SJCRH30 (cell line): Measurements from ENCODE around the gene CPM. TPM values are rescaled to one million over a fixed set of nuclear protein-coding genes. Genes with fewer than 3 reads are reported as not detected.
"Not testable (repeated sequence)": the region's sequence is repeated elsewhere in the genome, so short reads cannot be mapped to it uniquely, and the experiment has no call there.

ENCODE experiments used
- DNase-seq, 2 experiments: peaks; one replicate each; pipeline ENCODE4 v3.0.0-alpha.2; 2015 to 2020
- H3K27ac ChIP-seq: fragments of 250-450 bp; sonication (Bioruptor Pico); 2 replicates; pipeline ENCODE4 v1.5.1; 2020; ENCODE audit warnings: mild to moderate bottlenecking, moderate library complexity
- H3K27me3 ChIP-seq: fragments of 250-450 bp; sonication (Bioruptor Pico); 2 replicates; pipeline ENCODE4 v1.5.1; 2020; ENCODE audit warnings: mild to moderate bottlenecking, moderate library complexity
- H3K36me3 ChIP-seq: fragments of 250-450 bp; sonication (Bioruptor Pico); 2 replicates; pipeline ENCODE4 v1.5.1; 2020; ENCODE audit warnings: mild to moderate bottlenecking, moderate library complexity
- H3K4me1 ChIP-seq: fragments of 250-450 bp; sonication (Bioruptor Pico); 2 replicates; pipeline ENCODE4 v1.5.1; 2020; ENCODE audit warnings: mild to moderate bottlenecking, moderate library complexity
- H3K4me3 ChIP-seq: fragments of 250-450 bp; sonication (Bioruptor Pico); 2 replicates; pipeline ENCODE4 v1.5.1; 2020; ENCODE audit warnings: mild to moderate bottlenecking, moderate library complexity
- H3K9me3 ChIP-seq: fragments of 250-450 bp; sonication (Bioruptor Pico); replicated peaks from 2 replicates; pipeline ENCODE4 v1.5.1; 2020; ENCODE audit warnings: mild to moderate bottlenecking, moderate library complexity
- total RNA-seq: library from RNA; depleted of rRNA; stranded (reverse); fragments of >200 nt; shearing (Covaris generic); gene quantifications from 2 replicates; pipeline ENCODE4 v1.2.3, GENCODE V29; 2014

CPM gene
- total RNA-seq, 1 experiment from 2014 or later = 1.2 TPM

- Histone ChIP-seq H3K27me3 (no peaks in the 10 kb centered on the region), H3K4me1 (0 out of 2 replicates have a peak, but pooled peaks cover 2% of the 10 kb centered on the region), H3K4me3 (no peak overlapping the region), H3K27ac (no peak overlapping the region), H3K9me3 (no peaks in the 10 kb centered on the region), H3K36me3 (peaks cover 65% of the 10 kb centered on the region)
- no peak for DNase-seq
Measured at GRCh38 chr12:68812553-68813241, 120.3 kb downstream of the CPM start.

GRCh38 chr12:68811573-68811972, 121.4 kb downstream of the CPM start:
- not testable (repeated sequence) for H3K4me3 ChIP-seq, H3K27ac ChIP-seq, H3K27me3 ChIP-seq, H3K9me3 ChIP-seq, DNase-seq, H3K4me1 ChIP-seq
- H3K36me3 ChIP-seq = peaks cover 57% of the 10 kb centered on the region

GRCh38 chr12:68810027-68810389, 123.0 kb downstream of the CPM start:
- not testable (repeated sequence) for H3K27me3 ChIP-seq, H3K9me3 ChIP-seq, H3K4me1 ChIP-seq, H3K27ac ChIP-seq, DNase-seq, H3K4me3 ChIP-seq
- H3K36me3 ChIP-seq = peaks cover 46% of the 10 kb centered on the region

DNA sequence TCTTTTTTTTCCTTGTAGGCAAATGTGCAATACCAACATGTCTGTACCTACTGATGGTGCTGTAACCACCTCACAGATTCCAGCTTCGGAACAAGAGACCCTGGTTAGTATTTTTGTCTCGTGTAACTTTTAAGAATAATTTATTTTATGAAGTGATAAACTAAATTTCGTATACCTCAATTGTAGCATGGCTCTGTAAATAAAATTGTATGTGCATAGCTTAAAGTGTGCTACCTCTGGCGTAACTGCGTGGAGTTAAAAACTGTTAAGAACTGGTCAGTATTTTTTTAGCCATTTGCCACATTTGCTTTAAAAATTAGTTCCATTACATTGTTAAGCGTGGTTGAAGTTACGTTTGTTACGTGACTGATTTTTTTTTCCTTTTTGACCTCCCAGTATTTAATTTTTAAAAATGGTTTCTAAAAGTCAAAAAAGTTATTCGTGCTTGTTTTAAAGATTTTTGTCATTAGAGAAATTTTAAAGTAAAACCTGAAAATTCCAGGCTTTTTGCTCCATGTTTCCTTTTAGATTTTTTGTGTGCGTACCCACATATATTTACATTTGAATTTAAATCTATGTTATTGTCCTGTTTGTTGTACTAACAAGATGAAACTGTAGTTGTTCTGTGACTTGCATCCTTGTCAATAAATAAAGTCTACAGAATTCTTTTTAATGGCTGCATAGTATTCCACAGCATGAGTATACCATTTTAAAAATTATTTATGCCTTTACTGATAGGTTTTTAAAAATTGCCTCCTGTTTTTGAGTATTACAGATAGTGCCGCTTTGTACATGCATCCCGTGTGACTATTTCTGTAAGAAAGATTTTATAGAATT, 123.6 kb downstream of the CPM start:
- H3K27me3 ChIP-seq = no peaks in the 10 kb centered on the region
- peak overlapping the region; percentile 95 for H3K4me3 ChIP-seq
- H3K27ac ChIP-seq = peak overlapping the region; percentile 98
- 0 out of 2 replicates have a peak, but pooled peaks cover 2% of the 10 kb centered on the region for H3K4me1 ChIP-seq
- no peak for DNase-seq
- no peaks in the 10 kb centered on the region for H3K9me3 ChIP-seq
- H3K36me3 ChIP-seq = peaks cover 40% of the 10 kb centered on the region

DNA sequence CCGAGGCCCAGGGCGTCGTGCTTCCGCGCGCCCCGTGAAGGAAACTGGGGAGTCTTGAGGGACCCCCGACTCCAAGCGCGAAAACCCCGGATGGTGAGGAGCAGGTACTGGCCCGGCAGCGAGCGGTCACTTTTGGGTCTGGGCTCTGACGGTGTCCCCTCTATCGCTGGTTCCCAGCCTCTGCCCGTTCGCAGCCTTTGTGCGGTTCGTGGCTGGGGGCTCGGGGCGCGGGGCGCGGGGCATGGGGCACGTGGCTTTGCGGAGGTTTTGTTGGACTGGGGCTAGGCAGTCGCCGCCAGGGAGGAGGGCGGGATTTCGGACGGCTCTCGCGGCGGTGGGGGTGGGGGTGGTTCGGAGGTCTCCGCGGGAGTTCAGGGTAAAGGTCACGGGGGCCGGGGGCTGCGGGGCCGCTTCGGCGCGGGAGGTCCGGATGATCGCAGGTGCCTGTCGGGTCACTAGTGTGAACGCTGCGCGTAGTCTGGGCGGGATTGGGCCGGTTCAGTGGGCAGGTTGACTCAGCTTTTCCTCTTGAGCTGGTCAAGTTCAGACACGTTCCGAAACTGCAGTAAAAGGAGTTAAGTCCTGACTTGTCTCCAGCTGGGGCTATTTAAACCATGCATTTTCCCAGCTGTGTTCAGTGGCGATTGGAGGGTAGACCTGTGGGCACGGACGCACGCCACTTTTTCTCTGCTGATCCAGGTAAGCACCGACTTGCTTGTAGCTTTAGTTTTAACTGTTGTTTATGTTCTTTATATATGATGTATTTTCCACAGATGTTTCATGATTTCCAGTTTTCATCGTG, 124.4 kb downstream of the CPM start:
- no peaks in the 10 kb centered on the region for H3K27me3 ChIP-seq
- peak overlapping the region; percentile 98 for H3K27ac ChIP-seq
- H3K4me3 ChIP-seq = peak overlapping the region; percentile 95
- peak; percentile 86 to 89 for DNase-seq
- no peaks in the 10 kb centered on the region for H3K9me3 ChIP-seq
- H3K4me1 ChIP-seq = 0 out of 2 replicates have a peak, but pooled peaks cover 2% of the 10 kb centered on the region
- H3K36me3 ChIP-seq = peaks cover 34% of the 10 kb centered on the region

- Histone ChIP-seq H3K36me3 (peaks cover 25% of the 10 kb centered on the region), H3K27ac (peak within 1 kb of the TSS; percentile 98), H3K9me3 (no peaks in the 10 kb centered on the region), H3K4me1 (0 out of 2 replicates have a peak, but pooled peaks cover 2% of the 10 kb centered on the region), H3K4me3 (peak within 1 kb of the TSS; percentile 95), H3K27me3 (no peaks in the 10 kb centered on the region)
- DNase-seq = peak; percentile 95
Measured at GRCh38 chr12:68807576-68808387, 125.2 kb downstream of the CPM start, which contains the start of gene MDM2. Gene MDM2, plus strand, starts transcription at chr12:68808177. Its CDS starts 301 bp downstream, at chr12:68808478.

DNA sequence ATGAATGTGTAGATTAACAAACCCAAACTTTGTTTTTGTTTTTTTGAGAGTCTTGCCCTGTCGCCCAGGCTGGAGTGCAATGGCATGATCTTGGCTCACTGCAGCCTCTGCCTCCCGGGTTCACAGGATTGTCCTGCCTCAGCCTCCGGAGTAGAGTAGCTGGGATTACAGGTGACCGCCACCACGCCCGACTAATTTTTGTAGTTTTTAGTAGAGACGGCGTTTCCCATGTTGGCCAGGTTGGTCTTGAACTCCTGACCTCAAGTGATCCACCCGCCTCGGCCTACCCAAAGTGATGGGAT, 125.7 kb downstream of the CPM start:
- H3K36me3 ChIP-seq = peaks cover 20% of the 10 kb centered on the region
- not testable (repeated sequence) for H3K9me3 ChIP-seq, H3K4me1 ChIP-seq, H3K27me3 ChIP-seq, DNase-seq
- H3K27ac ChIP-seq = peak overlapping the region; percentile 98
- peak overlapping the region; percentile 95 for H3K4me3 ChIP-seq

DNA sequence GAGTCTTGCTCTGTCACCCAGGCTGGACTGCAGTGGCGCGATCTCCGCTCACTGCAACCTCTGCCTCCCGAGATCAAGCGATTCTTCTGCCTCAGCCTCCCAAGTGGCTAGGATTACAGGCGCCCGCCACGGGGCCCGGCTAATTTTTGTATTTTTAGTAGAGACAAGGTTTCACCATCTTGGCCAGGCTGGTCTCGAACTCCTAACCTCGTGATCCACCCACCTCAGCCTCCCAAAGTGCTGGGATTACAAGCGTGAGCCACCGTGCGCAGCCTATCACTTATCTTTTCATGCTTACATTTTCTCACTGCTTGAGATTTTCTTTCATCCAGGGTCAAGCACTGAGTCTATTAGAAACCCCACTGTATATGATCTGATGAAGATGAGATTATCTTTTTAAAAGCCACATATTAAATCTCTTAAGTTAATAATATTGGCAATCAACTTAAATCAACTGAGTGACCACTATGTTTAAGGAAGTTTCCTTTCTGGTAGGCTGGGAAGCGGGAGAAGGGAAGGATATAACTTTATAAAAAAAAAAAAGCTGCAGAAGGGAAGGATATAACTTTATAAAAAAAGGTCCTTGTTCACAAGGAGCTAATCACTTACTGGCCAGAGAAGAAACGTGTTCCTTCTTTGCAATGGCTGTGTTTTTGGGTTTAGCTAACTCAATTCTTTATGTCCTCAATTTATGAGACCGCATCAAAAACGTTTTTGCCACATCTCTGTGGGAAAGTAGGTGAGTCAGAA, 126.3 kb downstream of the CPM start:
- H3K27me3 ChIP-seq = no peaks in the 10 kb centered on the region

DNA sequence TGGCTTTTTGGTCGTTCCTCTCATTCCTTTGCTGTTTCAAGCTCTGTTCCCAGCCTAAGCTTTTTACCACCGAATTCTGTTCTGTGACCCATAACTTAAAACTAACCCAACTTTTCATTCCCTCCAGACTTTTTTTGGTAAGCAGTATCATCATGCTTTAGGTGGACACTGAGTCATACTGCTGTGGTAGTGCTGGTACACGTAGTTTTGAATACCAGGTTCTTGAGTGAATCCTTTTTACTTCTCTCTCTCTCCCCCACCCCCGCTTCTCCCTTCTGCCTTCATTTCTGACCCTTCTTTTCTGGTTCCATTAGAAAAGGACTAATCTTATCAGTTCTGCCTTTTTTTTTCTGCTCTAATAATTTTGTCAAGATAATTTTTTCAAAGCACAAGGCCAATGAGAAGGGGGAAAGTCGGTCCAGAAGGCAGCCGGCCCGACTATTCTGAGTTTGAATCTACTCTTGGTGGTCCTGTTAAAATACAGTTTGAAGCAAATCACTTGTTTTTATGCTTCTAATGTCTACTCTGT, 127.3 kb downstream of the CPM start:
- H3K9me3 ChIP-seq = no peaks in the 10 kb centered on the region
- H3K36me3 ChIP-seq = peaks cover 15% of the 10 kb centered on the region
- 0 out of 2 replicates have a peak, but pooled peaks cover 2% of the 10 kb centered on the region for H3K4me1 ChIP-seq
- no peak for DNase-seq
- H3K27me3 ChIP-seq = no peaks in the 10 kb centered on the region
- H3K27ac ChIP-seq = no peak overlapping the region
- no peak overlapping the region for H3K4me3 ChIP-seq

More for the DNA sequence above, 126.3 kb downstream of the CPM start:
- Histone ChIP-seq H3K9me3 (no peaks in the 10 kb centered on the region), H3K36me3 (peaks cover 19% of the 10 kb centered on the region), H3K4me1 (0 out of 2 replicates have a peak, but pooled peaks cover 2% of the 10 kb centered on the region), H3K4me3 (peak overlapping the region; percentile 95), H3K27ac (peak overlapping the region; percentile 98; the same call in 1 of the 2 replicates)
- no peak for DNase-seq

GRCh38 chr12:68804657-68805591, 128.0 kb downstream of the CPM start:
- H3K9me3 ChIP-seq = no peaks in the 10 kb centered on the region

DNA sequence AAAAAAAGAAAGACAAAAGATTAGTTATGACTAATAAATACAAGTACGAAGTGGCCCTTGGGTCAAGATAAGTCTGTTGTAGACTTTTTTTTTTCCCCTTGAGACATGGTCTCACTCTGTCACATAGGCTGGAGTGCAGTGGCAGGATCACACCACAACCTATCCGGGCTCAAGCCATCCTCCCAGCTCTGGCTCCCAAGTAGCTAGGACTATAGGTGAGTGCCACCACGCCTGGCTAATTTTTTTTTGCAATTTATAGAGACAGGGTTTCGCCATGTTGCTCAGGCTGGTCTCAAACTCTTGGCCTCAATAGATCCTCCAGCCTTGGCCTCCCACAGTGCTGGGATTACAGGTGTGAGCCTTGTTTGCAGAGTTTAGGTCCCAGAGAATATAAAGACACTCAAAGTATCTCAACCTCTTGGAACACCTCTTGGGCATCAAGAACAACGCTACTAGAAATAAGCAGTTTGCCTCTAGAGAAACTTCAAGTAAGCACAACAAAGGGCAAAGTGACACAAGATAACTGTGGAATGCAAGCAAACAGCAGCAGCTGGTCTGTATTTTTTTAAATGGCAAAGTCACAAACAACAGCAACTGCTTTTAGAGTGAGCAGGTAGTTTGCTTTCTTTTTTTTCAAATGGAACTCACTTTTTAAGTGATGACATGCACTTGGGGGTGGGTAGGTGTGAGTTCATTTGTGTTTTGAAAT, 128.9 kb downstream of the CPM start:
- no peak overlapping the region for H3K27ac ChIP-seq
- H3K36me3 ChIP-seq = peaks cover under 1% of the 10 kb centered on the region; the same call in 1 of the 2 replicates
- no peaks in the 10 kb centered on the region for H3K27me3 ChIP-seq
- no peak for DNase-seq
- H3K4me3 ChIP-seq = no peak overlapping the region
- no peaks in the 10 kb centered on the region for H3K9me3 ChIP-seq
- no peaks in the 10 kb centered on the region for H3K4me1 ChIP-seq

More at GRCh38 chr12:68804657-68805591, 128.0 kb downstream of the CPM start:
- 0 out of 2 replicates have a peak, but pooled peaks cover 2% of the 10 kb centered on the region for H3K4me1 ChIP-seq
- DNase-seq = no peak
- H3K4me3 ChIP-seq = no peak overlapping the region
- H3K27ac ChIP-seq = no peak overlapping the region
- H3K27me3 ChIP-seq = no peaks in the 10 kb centered on the region
- peaks cover 8% of the 10 kb centered on the region for H3K36me3 ChIP-seq
